Activated B cell treated with CpG ODN at 0.5 μM for 24 hours (primary cell): ENCODE data around the gene TSEN2. TPM values are rescaled to one million over a fixed set of nuclear protein-coding genes. Genes with fewer than 3 reads are reported as not detected.

Experiments used
- ATAC-seq: fragments of 200-7000 bp; cut with Tn5 transposase; one replicate; pipeline ENCODE4 v1.10.0; 2021; ENCODE audit warnings: low read depth, mild to moderate bottlenecking, moderate library complexity
- CTCF ChIA-PET: fragments of 350-600 bp; sonication (Branson Sonifier 250); formaldehyde crosslinking; loops from one replicate; lab custom pipeline; 2021; ENCODE audit warnings: antibody characterized with exemption; lab: Charles Lee
- POLR2A ChIA-PET: fragments of 350-600 bp; sonication (Branson Sonifier 250); formaldehyde crosslinking; loops from one replicate; lab custom pipeline; 2021; ENCODE audit warnings: antibody characterized with exemption; lab: Charles Lee
- DNase-seq: peaks from one replicate; pipeline ENCODE4 v3.0.0; 2022
- H3K27ac Mint-ChIP-seq: one replicate; pipeline ENCODE4 v1.8.0; 2020; ENCODE audit warnings: mixed read lengths
- H3K27me3 Mint-ChIP-seq: one replicate; pipeline ENCODE4 v1.8.0; 2021; ENCODE audit warnings: mixed read lengths
- H3K36me3 Mint-ChIP-seq: one replicate; pipeline ENCODE4 v1.8.0; 2021; ENCODE audit warnings: low read depth, mixed read lengths
- H3K4me1 Mint-ChIP-seq: one replicate; pipeline ENCODE4 v1.8.0; 2021; ENCODE audit warnings: mixed read lengths
- H3K4me3 Mint-ChIP-seq: one replicate; pipeline ENCODE4 v1.8.0; 2020; ENCODE audit warnings: mild to moderate bottlenecking, mixed read lengths
- H3K9me3 Mint-ChIP-seq: one replicate; pipeline ENCODE4 v1.8.0; 2020; ENCODE audit warnings: mixed read lengths
- intact Hi-C: fragments of 100-400 bp; cut with micrococcal nuclease; formaldehyde crosslinking; loops from one replicate; pipeline ENCODE4 v1.15.1; 2024
- total RNA-seq: library from RNA; stranded (reverse); gene quantifications from 2 replicates; pipeline ENCODE4 v1.2.3, GENCODE V29; 2022
- TF ChIP-seq, protein P1 (sequence below): fragments of 200-600 bp; IDR thresholded peaks from one replicate; pipeline ENCODE4 v1.8.0; 2022; ENCODE audit warnings: antibody characterized with exemption, mild to moderate bottlenecking

Gene TSEN2
- total RNA-seq = 15.9 and 17.4 TPM in 2 replicates

DNA sequence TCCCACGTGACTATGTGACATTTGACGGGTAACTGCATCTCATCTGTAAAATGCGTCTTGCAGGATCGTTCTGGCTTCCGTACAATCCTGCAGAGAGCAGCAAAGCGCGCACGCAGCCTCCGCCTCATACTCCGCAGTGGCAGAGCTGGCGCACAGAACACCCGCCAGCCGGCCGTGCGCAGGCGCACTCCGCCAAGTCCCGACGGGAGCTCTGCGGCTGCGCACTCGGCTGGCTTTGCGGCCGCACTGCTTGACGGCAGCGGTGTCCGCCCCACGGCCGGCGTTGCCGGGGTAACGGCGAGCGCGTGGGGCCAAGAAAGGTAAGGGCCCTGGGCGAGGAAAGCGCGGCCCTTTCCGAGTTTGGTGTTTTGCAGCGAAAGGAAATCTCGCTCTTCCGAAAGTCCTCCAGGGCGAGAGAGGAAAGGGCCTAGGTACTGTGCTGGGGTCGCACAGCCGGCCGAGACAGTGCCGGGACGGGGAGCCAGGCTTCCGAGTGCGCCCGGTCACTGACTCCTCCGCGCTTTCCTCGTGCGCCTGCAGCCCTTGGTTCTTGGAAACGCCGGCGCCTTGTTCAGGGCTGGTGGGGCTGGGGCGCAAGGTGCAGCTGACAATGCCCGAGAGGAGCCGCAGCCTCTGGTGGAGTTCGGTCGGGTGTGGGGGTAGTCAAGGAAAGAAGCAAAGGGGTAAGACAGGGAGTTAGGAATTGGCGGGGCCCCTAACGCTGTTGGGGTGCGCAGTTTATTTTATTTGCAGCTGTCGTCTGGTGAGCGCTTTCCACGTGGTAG lies at the start of gene TSEN2:
TSS of gene TSEN2 (plus strand) at position 283 of the 785 bp plus-strand sequence. CDS start 5,321 bp downstream, outside the sequence.
- Mint-ChIP-seq H3K4me1 (peaks cover 26% of the 10 kb centered on the region), H3K27me3 (no peaks in the 10 kb centered on the region), H3K4me3 (peak within 1 kb of the TSS; percentile 96), H3K27ac (peak within 1 kb of the TSS; percentile 92), H3K36me3 (peaks cover 6% of the 10 kb centered on the region), H3K9me3 (no peaks in the 10 kb centered on the region)
- peak; percentile 99 for DNase-seq
- TF ChIP-seq, protein P1, sequence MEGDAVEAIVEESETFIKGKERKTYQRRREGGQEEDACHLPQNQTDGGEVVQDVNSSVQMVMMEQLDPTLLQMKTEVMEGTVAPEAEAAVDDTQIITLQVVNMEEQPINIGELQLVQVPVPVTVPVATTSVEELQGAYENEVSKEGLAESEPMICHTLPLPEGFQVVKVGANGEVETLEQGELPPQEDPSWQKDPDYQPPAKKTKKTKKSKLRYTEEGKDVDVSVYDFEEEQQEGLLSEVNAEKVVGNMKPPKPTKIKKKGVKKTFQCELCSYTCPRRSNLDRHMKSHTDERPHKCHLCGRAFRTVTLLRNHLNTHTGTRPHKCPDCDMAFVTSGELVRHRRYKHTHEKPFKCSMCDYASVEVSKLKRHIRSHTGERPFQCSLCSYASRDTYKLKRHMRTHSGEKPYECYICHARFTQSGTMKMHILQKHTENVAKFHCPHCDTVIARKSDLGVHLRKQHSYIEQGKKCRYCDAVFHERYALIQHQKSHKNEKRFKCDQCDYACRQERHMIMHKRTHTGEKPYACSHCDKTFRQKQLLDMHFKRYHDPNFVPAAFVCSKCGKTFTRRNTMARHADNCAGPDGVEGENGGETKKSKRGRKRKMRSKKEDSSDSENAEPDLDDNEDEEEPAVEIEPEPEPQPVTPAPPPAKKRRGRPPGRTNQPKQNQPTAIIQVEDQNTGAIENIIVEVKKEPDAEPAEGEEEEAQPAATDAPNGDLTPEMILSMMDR = no peak
- peak; percentile 95 for ATAC-seq
- POLR2A ChIA-PET = interaction anchor here (0.9 to 1.4 kb wide), 6 partner anchors 9 to 349 kb away, joined by 3 to 10 read pairs (median 4); partner anchors contain the start of genes MKRN2 and RAF1
- intact Hi-C loops = loop anchor here (1.0 to 10.0 kb wide), 9 partner anchors 73 to 1693 kb away; partner anchors contain the start of genes HDAC11, LSM3, MKRN2 and RAF1
- CTCF ChIA-PET = interaction anchor here (0.6 to 2.2 kb wide), 3 partner anchors 180 to 349 kb away, joined by 3 to 9 read pairs (median 4); partner anchors contain the start of gene RAF1

DNA sequence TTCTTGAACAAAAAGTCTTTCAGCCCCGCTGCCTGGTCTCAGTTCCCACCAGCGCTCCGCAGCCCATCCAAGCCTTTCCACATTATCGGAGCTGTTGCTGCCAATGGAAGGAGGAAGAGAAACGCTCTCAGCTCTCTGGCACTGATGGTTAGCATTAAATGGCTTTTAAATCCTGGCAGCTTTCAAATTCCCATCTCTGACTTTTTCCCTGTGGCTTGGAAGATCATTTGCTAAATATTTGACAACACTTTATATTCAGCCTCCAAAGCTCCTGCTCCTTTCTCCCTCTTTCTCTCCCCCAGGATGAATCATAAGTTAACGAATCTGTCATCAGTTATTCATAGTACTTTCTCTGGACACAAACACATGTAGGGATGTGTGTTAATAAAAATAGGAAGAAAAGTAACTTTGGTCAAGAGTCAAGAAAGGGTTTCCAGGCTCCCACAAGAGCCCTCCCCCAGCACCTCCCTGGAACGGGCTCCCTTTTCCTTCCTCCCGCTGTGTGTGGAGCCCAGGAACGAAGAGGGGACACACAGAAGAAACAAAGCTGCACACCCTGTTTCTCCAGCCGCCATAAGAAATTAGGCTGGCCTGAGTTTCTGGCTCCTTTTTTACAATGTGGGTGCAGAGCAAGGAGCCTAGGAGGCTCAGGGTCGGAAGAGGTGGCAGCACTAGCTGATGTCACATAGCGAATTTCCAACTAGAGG lies 47.6 kb upstream of the TSEN2 start:
- ChIA-PET POLR2A (no interaction called here), CTCF (no interaction called here)
- DNase-seq (no peak), ATAC-seq (no peak)
- Mint-ChIP-seq H3K4me1 (no peaks in the 10 kb centered on the region), H3K36me3 (no peaks in the 10 kb centered on the region), H3K27ac (no peak overlapping the region), H3K27me3 (no peaks in the 10 kb centered on the region), H3K9me3 (no peaks in the 10 kb centered on the region), H3K4me3 (no peak overlapping the region)
- TF ChIP-seq, protein P1 = no peak
- intact Hi-C loops = no loop called here

DNA sequence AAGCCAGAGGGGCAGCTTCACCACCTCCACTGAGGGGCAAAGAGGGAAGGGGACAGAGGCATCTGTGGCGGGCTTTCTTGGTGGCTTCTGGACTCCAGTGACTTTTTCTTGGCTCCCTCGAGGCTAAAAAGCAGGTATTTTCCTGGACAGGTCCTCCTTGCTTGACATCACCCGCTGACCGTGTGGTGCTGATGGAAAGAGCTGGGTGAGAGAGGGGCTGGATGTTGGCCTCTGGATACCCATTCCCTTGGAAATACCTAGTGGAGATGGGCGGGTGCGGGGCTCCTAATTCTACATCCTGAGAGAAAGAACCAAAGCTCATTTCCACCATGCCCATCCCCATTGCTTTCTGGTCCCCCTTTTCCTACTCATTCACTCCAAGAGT lies 47.1 kb upstream of the TSEN2 start:
- no peak for ATAC-seq
- DNase-seq = no peak
- Mint-ChIP-seq H3K36me3 (no peaks in the 10 kb centered on the region), H3K27ac (no peak overlapping the region), H3K4me3 (no peak overlapping the region), H3K4me1 (no peaks in the 10 kb centered on the region), H3K27me3 (no peaks in the 10 kb centered on the region), H3K9me3 (no peaks in the 10 kb centered on the region)
- intact Hi-C loops = no loop called here
- TF ChIP-seq, protein P1 = no peak
- POLR2A ChIA-PET = no interaction called here
- CTCF ChIA-PET = no interaction called here

DNA sequence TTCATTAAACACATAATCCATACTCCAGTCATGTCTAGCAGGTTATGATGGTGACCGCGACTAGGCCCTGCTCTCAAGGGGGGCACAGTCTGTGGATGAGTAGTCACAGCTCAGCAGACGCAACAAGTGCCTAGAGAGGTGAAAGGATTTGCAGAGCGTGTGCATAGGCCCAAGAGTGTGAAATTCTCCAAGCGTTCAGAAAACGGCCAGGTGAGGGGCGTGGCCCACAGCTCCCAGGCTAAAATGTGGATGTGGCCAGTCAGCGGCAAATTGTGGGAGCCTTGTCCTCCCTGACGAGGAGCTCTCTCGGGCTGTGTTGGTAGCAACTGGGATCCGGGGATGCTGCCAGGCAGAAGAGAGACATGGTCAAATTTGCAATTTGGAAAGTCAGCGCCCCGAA lies 46.4 kb upstream of the TSEN2 start:
- ATAC-seq (no peak), DNase-seq (no peak)
- Mint-ChIP-seq H3K27me3 (peaks cover 4% of the 10 kb centered on the region), H3K4me1 (no peaks in the 10 kb centered on the region), H3K27ac (no peak overlapping the region), H3K4me3 (no peak overlapping the region), H3K36me3 (no peaks in the 10 kb centered on the region), H3K9me3 (no peaks in the 10 kb centered on the region)
- intact Hi-C loops = no loop called here
- CTCF ChIA-PET = no interaction called here
- TF ChIP-seq, protein P1 = no peak
- POLR2A ChIA-PET = no interaction called here

DNA sequence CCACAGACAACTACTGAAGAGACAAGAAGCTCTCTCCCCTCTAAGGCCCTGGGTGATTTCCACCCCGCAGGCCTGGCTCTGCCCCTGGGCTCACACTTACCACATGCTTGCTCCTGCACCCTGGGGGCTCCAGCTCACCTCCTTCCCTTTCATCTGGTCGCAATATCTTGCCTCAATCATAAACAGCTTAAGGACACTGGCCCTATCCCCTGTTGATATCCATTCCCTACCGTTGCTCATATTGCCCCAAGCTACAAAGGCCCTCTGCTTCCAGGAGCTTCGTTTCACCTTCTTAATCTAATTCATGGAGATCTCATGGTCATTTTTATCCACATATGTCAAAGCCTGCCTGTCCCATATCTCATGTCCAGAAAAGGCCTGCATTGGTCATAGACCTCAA lies 46.0 kb upstream of the TSEN2 start:
- Mint-ChIP-seq H3K36me3 (no peaks in the 10 kb centered on the region), H3K4me3 (no peak overlapping the region), H3K27me3 (peaks cover 4% of the 10 kb centered on the region), H3K27ac (no peak overlapping the region), H3K9me3 (no peaks in the 10 kb centered on the region), H3K4me1 (no peaks in the 10 kb centered on the region)
- no peak for DNase-seq
- TF ChIP-seq, protein P1 = no peak
- POLR2A ChIA-PET = no interaction called here
- intact Hi-C loops = no loop called here
- CTCF ChIA-PET = no interaction called here
- ATAC-seq = no peak
